ENCODE measurements around the gene RIOK1.
A peak's percentile ranks its signal among the peaks of the same experiment; 100 is the strongest.

Gene RIOK1

GRCh38 chr6:7391151-7391550, 1.5 kb downstream of the RIOK1 start:
- Histone ChIP-seq H3K27me3 (ENCODE audit: control insufficient read depth in 1 of 2, insufficient read depth in 1 of 2, low read length in 2 of 2) (no peaks in the 10 kb centered on the region), H3K4me2 (ENCODE audit: low read length, poor library complexity, severe bottlenecking) (peak overlapping the region; percentile 20), H2BK120ac (ENCODE audit: low read depth, low read length) (no peak overlapping the region), H3K4ac (ENCODE audit: low read depth in 1 of 2, low read length in 2 of 2) (peak overlapping the region in 1 of 2 experiments; percentile 15), H3K18ac (ENCODE audit: low read depth in 1 of 2, low read length in 2 of 2) (no peak overlapping the region), H3K23ac (ENCODE audit: low read length in 2 of 2) (no peak overlapping the region), H3K14ac (ENCODE audit: low read length in 2 of 2) (no peak overlapping the region), H3K36me3 (ENCODE audit: control insufficient read depth in 1 of 2, insufficient read depth in 2 of 2, low read depth in 1 of 2, low read length in 2 of 2) (peaks cover 3 to 28% of the 10 kb centered on the region in 2 experiments), H3K9ac (ENCODE audit: low read length) (peak overlapping the region; percentile 91), H4K91ac (ENCODE audit: low read length) (no peak overlapping the region), H2BK15ac (ENCODE audit: low read depth, poor library complexity, severe bottlenecking) (no peak overlapping the region), H4K8ac (ENCODE audit: low read length) (no peak overlapping the region), H2BK5ac (ENCODE audit: low read depth, low read length, poor library complexity, severe bottlenecking) (no peak overlapping the region), H3K4me3 (ENCODE audit: insufficient read depth in 1 of 2, low read depth in 1 of 2, low read length in 2 of 2) (peak overlapping the region in 1 of 2 experiments; percentile 88), H2AK5ac (ENCODE audit: low read length, severe bottlenecking) (no peak overlapping the region), H3K9me3 (ENCODE audit: control insufficient read depth, low read length) (no peaks in the 10 kb centered on the region), H2AFZ (ENCODE audit: low read depth, low read length) (no peak overlapping the region), H3K4me1 (ENCODE audit: control insufficient read depth, insufficient read depth, low read depth, low read length) (peaks cover 3% of the 10 kb centered on the region), H2BK12ac (ENCODE audit: low read length in 2 of 2) (no peak overlapping the region), H3K79me1 (replicated peaks; ENCODE audit: low read length, poor library complexity, severe bottlenecking) (peaks cover 8% of the 10 kb centered on the region), H3K27ac (ENCODE audit: low read length, poor library complexity, severe bottlenecking) (no peak overlapping the region)
- WGBS = 95% methylated on average over 4 of the region's 4 CpGs
- DNase-seq = peak; percentile 5

- DNase-seq = peak; percentile 24
- no peak overlapping the region for H3K23ac ChIP-seq (ENCODE audit: low read length in 2 of 2)
- no peak overlapping the region for H3K18ac ChIP-seq (ENCODE audit: low read depth in 1 of 2, low read length in 2 of 2)
- H4K8ac ChIP-seq (ENCODE audit: low read length) = no peak overlapping the region
- no peak overlapping the region for H3K4ac ChIP-seq (ENCODE audit: low read depth in 1 of 2, low read length in 2 of 2)
- H2BK120ac ChIP-seq (ENCODE audit: low read depth, low read length) = no peak overlapping the region
- H3K9ac ChIP-seq (ENCODE audit: low read length) = peak overlapping the region; percentile 45
- H3K4me3 ChIP-seq (ENCODE audit: insufficient read depth in 1 of 2, low read depth in 1 of 2, low read length in 2 of 2) = no peak overlapping the region
- WGBS = 83% methylated on average over 3 of the region's 6 CpGs
- H2BK15ac ChIP-seq (ENCODE audit: low read depth, poor library complexity, severe bottlenecking) = no peak overlapping the region
- H3K36me3 ChIP-seq (ENCODE audit: control insufficient read depth in 1 of 2, insufficient read depth in 2 of 2, low read depth in 1 of 2, low read length in 2 of 2) = peaks cover 3 to 40% of the 10 kb centered on the region in 2 experiments
- H2AK5ac ChIP-seq (ENCODE audit: low read length, severe bottlenecking) = no peak overlapping the region
- H3K27me3 ChIP-seq (ENCODE audit: control insufficient read depth in 1 of 2, insufficient read depth in 1 of 2, low read length in 2 of 2) = no peaks in the 10 kb centered on the region
- no peak overlapping the region for H3K27ac ChIP-seq (ENCODE audit: low read length, poor library complexity, severe bottlenecking)
- no peak overlapping the region for H4K91ac ChIP-seq (ENCODE audit: low read length)
- peaks cover 8% of the 10 kb centered on the region for H3K79me1 ChIP-seq (replicated peaks; ENCODE audit: low read length, poor library complexity, severe bottlenecking)
- H2AFZ ChIP-seq (ENCODE audit: low read depth, low read length) = no peak overlapping the region
- H3K4me2 ChIP-seq (ENCODE audit: low read length, poor library complexity, severe bottlenecking) = no peak overlapping the region
- no peak overlapping the region for H3K14ac ChIP-seq (ENCODE audit: low read length in 2 of 2)
- H2BK12ac ChIP-seq (ENCODE audit: low read length in 2 of 2) = no peak overlapping the region
- no peak overlapping the region for H2BK5ac ChIP-seq (ENCODE audit: low read depth, low read length, poor library complexity, severe bottlenecking)
- H3K4me1 ChIP-seq (ENCODE audit: control insufficient read depth, insufficient read depth, low read depth, low read length) = peaks cover 3% of the 10 kb centered on the region
- H3K9me3 ChIP-seq (ENCODE audit: control insufficient read depth, low read length) = no peaks in the 10 kb centered on the region
Measured at GRCh38 chr6:7392402-7392801, 2.8 kb downstream of the RIOK1 start.

GRCh38 chr6:7401075-7401474, 11.5 kb downstream of the RIOK1 start:
- Histone ChIP-seq H3K4me3 (ENCODE audit: insufficient read depth in 1 of 2, low read depth in 1 of 2, low read length in 2 of 2) (no peak overlapping the region), H3K4ac (ENCODE audit: low read depth in 1 of 2, low read length in 2 of 2) (no peak overlapping the region), H3K9ac (ENCODE audit: low read length) (peak overlapping the region; percentile 33), H2AK5ac (ENCODE audit: low read length, severe bottlenecking) (no peak overlapping the region), H3K14ac (ENCODE audit: low read length in 2 of 2) (no peak overlapping the region), H3K4me1 (ENCODE audit: control insufficient read depth, insufficient read depth, low read depth, low read length) (no peaks in the 10 kb centered on the region), H3K23ac (ENCODE audit: low read length in 2 of 2) (no peak overlapping the region), H3K4me2 (ENCODE audit: low read length, poor library complexity, severe bottlenecking) (no peak overlapping the region), H3K18ac (ENCODE audit: low read depth in 1 of 2, low read length in 2 of 2) (no peak overlapping the region), H3K27ac (ENCODE audit: low read length, poor library complexity, severe bottlenecking) (peak overlapping the region; percentile 56), H4K91ac (ENCODE audit: low read length) (no peak overlapping the region), H3K27me3 (ENCODE audit: control insufficient read depth in 1 of 2, insufficient read depth in 1 of 2, low read length in 2 of 2) (no peaks in the 10 kb centered on the region), H2BK120ac (ENCODE audit: low read depth, low read length) (no peak overlapping the region), H2AFZ (ENCODE audit: low read depth, low read length) (no peak overlapping the region), H3K9me3 (ENCODE audit: control insufficient read depth, low read length) (no peaks in the 10 kb centered on the region), H2BK12ac (ENCODE audit: low read length in 2 of 2) (no peak overlapping the region), H3K36me3 (ENCODE audit: control insufficient read depth in 1 of 2, insufficient read depth in 2 of 2, low read depth in 1 of 2, low read length in 2 of 2) (peaks cover 3 to 93% of the 10 kb centered on the region in 2 experiments), H2BK5ac (ENCODE audit: low read depth, low read length, poor library complexity, severe bottlenecking) (no peak overlapping the region), H4K8ac (ENCODE audit: low read length) (no peak overlapping the region), H2BK15ac (ENCODE audit: low read depth, poor library complexity, severe bottlenecking) (no peak overlapping the region), H3K79me1 (replicated peaks; ENCODE audit: low read length, poor library complexity, severe bottlenecking) (peaks cover 8% of the 10 kb centered on the region)
- DNase-seq = peak; percentile 6
- 95% methylated on average over 2 of the region's 3 CpGs for WGBS

- Histone ChIP-seq H2BK120ac (ENCODE audit: low read depth, low read length) (no peak overlapping the region), H3K9me3 (ENCODE audit: control insufficient read depth, low read length) (no peaks in the 10 kb centered on the region), H2BK12ac (ENCODE audit: low read length in 2 of 2) (no peak overlapping the region), H2BK15ac (ENCODE audit: low read depth, poor library complexity, severe bottlenecking) (no peak overlapping the region), H2AK5ac (ENCODE audit: low read length, severe bottlenecking) (no peak overlapping the region), H3K79me1 (replicated peaks; ENCODE audit: low read length, poor library complexity, severe bottlenecking) (peaks cover 11% of the 10 kb centered on the region), H3K14ac (ENCODE audit: low read length in 2 of 2) (no peak overlapping the region), H3K4me3 (ENCODE audit: insufficient read depth in 1 of 2, low read depth in 1 of 2, low read length in 2 of 2) (no peak overlapping the region), H3K27me3 (ENCODE audit: control insufficient read depth in 1 of 2, insufficient read depth in 1 of 2, low read length in 2 of 2) (no peaks in the 10 kb centered on the region), H3K9ac (ENCODE audit: low read length) (no peak overlapping the region), H3K27ac (ENCODE audit: low read length, poor library complexity, severe bottlenecking) (no peak overlapping the region), H3K18ac (ENCODE audit: low read depth in 1 of 2, low read length in 2 of 2) (no peak overlapping the region), H4K8ac (ENCODE audit: low read length) (no peak overlapping the region), H3K4me2 (ENCODE audit: low read length, poor library complexity, severe bottlenecking) (no peak overlapping the region), H2AFZ (ENCODE audit: low read depth, low read length) (no peak overlapping the region), H3K36me3 (ENCODE audit: control insufficient read depth in 1 of 2, insufficient read depth in 2 of 2, low read depth in 1 of 2, low read length in 2 of 2) (peaks cover 10 to 93% of the 10 kb centered on the region in 2 experiments), H3K4ac (ENCODE audit: low read depth in 1 of 2, low read length in 2 of 2) (no peak overlapping the region), H3K4me1 (ENCODE audit: control insufficient read depth, insufficient read depth, low read depth, low read length) (peaks cover 3% of the 10 kb centered on the region), H4K91ac (ENCODE audit: low read length) (no peak overlapping the region), H3K23ac (ENCODE audit: low read length in 2 of 2) (no peak overlapping the region), H2BK5ac (ENCODE audit: low read depth, low read length, poor library complexity, severe bottlenecking) (no peak overlapping the region)
- 85% methylated on average over 1 of the region's 1 CpG for WGBS
- DNase-seq = no peak
Measured at GRCh38 chr6:7402716-7403115, 13.1 kb downstream of the RIOK1 start.
